ENCODE measurements around the gene DOLPP1.

DOLPP1 gene

DNA sequence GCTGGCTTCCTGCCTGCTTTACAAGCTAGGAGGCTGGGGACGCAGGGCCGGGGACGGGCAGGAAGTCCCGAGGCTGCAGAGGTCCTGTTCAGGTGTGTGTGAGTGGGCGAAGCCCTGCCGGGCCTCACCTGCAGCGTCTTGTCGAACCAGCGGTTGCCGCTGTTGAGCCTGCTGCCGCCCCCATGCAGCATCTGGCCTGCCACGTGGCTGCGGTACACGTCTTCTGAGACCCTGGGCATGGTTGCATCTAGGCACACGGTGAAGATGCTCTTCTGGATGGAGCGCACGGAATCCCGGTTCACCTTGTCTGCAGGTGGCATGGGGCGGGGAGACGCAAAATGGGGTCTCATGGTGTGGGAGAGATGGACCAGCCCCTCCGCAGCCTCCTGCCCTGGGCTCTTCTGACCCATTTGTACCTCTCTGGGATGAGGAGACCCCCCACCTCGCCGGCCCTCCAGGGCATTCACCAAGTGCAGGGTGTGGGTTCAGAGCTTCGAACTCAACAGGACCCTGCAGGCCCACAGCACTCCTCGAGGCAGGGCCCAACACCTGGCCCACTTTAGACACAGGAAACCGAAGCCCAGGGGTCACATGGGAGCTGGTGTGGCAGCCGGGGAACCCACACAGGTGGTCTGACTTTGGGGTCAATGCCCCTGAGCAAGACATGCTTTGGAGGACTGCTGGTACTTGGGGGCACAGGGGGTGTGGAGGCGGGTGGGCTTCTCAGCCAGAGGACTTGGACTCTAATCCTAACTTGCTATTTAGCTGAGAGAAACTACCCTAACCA lies 19.7 kb downstream of the DOLPP1 start:
- Histone ChIP-seq H2AFZ (ENCODE audit: low read depth, low read length, severe bottlenecking) (no peak overlapping the region), H3K4me3 (ENCODE audit: insufficient read depth, low read length, poor library complexity, severe bottlenecking) (no peak overlapping the region), H3K27me3 (ENCODE audit: low read length) (no peaks in the 10 kb centered on the region), H3K36me3 (ENCODE audit: low read length) (no peaks in the 10 kb centered on the region), H3F3A (ENCODE audit: insufficient read depth) (no peaks in the 10 kb centered on the region), H3K79me2 (ENCODE audit: insufficient read depth, low read length) (no peaks in the 10 kb centered on the region), H3K4me2 (ENCODE audit: low read depth, low read length, poor library complexity, severe bottlenecking) (no peak overlapping the region), H3K9ac (ENCODE audit: low read length) (no peak overlapping the region), H4K20me1 (ENCODE audit: low read depth, low read length) (no peaks in the 10 kb centered on the region), H3K9me3 (ENCODE audit: insufficient read depth, low read length) (no peaks in the 10 kb centered on the region), H3K9me2 (replicated peaks; ENCODE audit: insufficient read depth, low read length) (no peaks in the 10 kb centered on the region), H3K27ac (ENCODE audit: low read depth, low read length) (no peak overlapping the region)
- TF ChIP-seq, protein P1, sequence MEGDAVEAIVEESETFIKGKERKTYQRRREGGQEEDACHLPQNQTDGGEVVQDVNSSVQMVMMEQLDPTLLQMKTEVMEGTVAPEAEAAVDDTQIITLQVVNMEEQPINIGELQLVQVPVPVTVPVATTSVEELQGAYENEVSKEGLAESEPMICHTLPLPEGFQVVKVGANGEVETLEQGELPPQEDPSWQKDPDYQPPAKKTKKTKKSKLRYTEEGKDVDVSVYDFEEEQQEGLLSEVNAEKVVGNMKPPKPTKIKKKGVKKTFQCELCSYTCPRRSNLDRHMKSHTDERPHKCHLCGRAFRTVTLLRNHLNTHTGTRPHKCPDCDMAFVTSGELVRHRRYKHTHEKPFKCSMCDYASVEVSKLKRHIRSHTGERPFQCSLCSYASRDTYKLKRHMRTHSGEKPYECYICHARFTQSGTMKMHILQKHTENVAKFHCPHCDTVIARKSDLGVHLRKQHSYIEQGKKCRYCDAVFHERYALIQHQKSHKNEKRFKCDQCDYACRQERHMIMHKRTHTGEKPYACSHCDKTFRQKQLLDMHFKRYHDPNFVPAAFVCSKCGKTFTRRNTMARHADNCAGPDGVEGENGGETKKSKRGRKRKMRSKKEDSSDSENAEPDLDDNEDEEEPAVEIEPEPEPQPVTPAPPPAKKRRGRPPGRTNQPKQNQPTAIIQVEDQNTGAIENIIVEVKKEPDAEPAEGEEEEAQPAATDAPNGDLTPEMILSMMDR (IDR thresholded peaks at IDR 0.05; ENCODE audit: insufficient read depth, low read length, poor library complexity, severe bottlenecking), result no peak
- no peak for TF ChIP-seq EZH2phosphoT487 (conservative IDR thresholded peaks at IDR 0.05; ENCODE audit: low read length)

DNA sequence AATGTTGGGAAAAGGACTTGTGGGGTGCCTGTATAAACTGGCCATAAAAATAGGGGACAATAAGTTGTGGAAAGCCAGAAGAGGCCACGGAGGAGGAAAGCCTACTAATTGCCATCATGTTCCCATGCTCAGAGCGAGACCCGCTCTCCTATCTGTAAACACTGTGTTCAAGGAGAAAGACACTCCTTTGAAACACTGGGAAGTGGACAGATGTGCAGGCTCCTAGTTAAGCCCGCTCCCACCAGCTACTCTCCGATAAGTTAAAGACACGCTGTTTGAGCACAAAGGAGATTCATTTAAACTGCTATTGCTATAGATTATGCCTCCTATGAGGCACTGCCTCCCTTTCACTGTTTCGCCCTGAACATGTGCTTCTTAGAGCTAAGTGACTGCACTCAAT lies 20.4 kb downstream of the DOLPP1 start:
- H3K4me3 ChIP-seq (ENCODE audit: insufficient read depth, low read length, poor library complexity, severe bottlenecking), result no peak overlapping the region
- H2AFZ ChIP-seq (ENCODE audit: low read depth, low read length, severe bottlenecking), result no peak overlapping the region
- no peaks in the 10 kb centered on the region for H3F3A ChIP-seq (ENCODE audit: insufficient read depth)
- TF ChIP-seq, protein P1 (IDR thresholded peaks at IDR 0.05; ENCODE audit: insufficient read depth, low read length, poor library complexity, severe bottlenecking), result no peak
- no peak for TF ChIP-seq EZH2phosphoT487 (conservative IDR thresholded peaks at IDR 0.05; ENCODE audit: low read length)
- no peaks in the 10 kb centered on the region for H3K36me3 ChIP-seq (ENCODE audit: low read length)
- no peaks in the 10 kb centered on the region for H3K79me2 ChIP-seq (ENCODE audit: insufficient read depth, low read length)
- H3K27ac ChIP-seq (ENCODE audit: low read depth, low read length), result no peak overlapping the region
- no peaks in the 10 kb centered on the region for H3K27me3 ChIP-seq (ENCODE audit: low read length)
- no peak overlapping the region for H3K9ac ChIP-seq (ENCODE audit: low read length)
- H3K9me3 ChIP-seq (ENCODE audit: insufficient read depth, low read length), result no peaks in the 10 kb centered on the region
- H3K4me2 ChIP-seq (ENCODE audit: low read depth, low read length, poor library complexity, severe bottlenecking), result no peak overlapping the region
- H4K20me1 ChIP-seq (ENCODE audit: low read depth, low read length), result no peaks in the 10 kb centered on the region
- H3K9me2 ChIP-seq (replicated peaks; ENCODE audit: insufficient read depth, low read length), result no peaks in the 10 kb centered on the region

DNA sequence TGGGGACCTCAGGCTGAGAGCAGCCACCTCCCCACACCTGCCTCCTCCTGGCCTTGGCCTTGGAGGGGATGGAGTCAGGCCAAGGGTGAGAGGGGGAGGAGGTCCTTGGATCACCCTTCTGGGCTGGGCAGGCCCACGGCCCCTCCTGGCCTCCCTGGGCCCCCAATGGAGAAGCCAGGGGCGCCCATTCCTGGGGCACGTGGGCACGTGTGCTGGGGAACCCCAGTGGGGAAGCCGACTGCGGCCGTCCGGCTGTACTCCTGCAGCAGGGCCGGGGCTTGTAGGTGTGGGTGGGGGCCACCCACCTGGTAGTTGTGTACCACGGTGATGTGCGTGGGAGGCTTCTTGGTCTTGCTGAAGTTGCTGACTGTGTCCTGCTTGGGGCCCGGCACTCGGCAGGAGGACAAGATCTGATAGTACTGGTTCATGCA lies 21.2 kb downstream of the DOLPP1 start:
- no peaks in the 10 kb centered on the region for H4K20me1 ChIP-seq (ENCODE audit: low read depth, low read length)

More for the DNA sequence above, 21.2 kb downstream of the DOLPP1 start:
- no peak overlapping the region for H3K4me2 ChIP-seq (ENCODE audit: low read depth, low read length, poor library complexity, severe bottlenecking)
- no peaks in the 10 kb centered on the region for H3K79me2 ChIP-seq (ENCODE audit: insufficient read depth, low read length)
- no peaks in the 10 kb centered on the region for H3K9me2 ChIP-seq (replicated peaks; ENCODE audit: insufficient read depth, low read length)
- H3K36me3 ChIP-seq (ENCODE audit: low read length), result no peaks in the 10 kb centered on the region
- H2AFZ ChIP-seq (ENCODE audit: low read depth, low read length, severe bottlenecking), result no peak overlapping the region
- no peak overlapping the region for H3K27ac ChIP-seq (ENCODE audit: low read depth, low read length)
- no peak overlapping the region for H3K4me3 ChIP-seq (ENCODE audit: insufficient read depth, low read length, poor library complexity, severe bottlenecking)
- no peaks in the 10 kb centered on the region for H3K27me3 ChIP-seq (ENCODE audit: low read length)
- no peaks in the 10 kb centered on the region for H3F3A ChIP-seq (ENCODE audit: insufficient read depth)
- TF ChIP-seq, protein P1 (IDR thresholded peaks at IDR 0.05; ENCODE audit: insufficient read depth, low read length, poor library complexity, severe bottlenecking), result no peak
- no peak for TF ChIP-seq EZH2phosphoT487 (conservative IDR thresholded peaks at IDR 0.05; ENCODE audit: low read length)
- no peaks in the 10 kb centered on the region for H3K9me3 ChIP-seq (ENCODE audit: insufficient read depth, low read length)
- no peak overlapping the region for H3K9ac ChIP-seq (ENCODE audit: low read length)

Data from SU-DHL-6 (cell line).